AG04450 (cell line): Measurements from ENCODE around the gene ZNF668. TPM values are rescaled to one million over a fixed set of nuclear protein-coding genes. Genes with fewer than 3 reads are reported as not detected.
"Not testable (repeated sequence)": the region's sequence is repeated elsewhere in the genome, so short reads cannot be mapped to it uniquely, and the experiment has no call there.

Experiments used
- CTCF ChIA-PET: fragments of 300-600, 350-600 bp; formaldehyde crosslinking; extraction: SDS; loops from one replicate; lab custom pipeline; 2022; ENCODE audit warnings: antibody characterized with exemption, inconsistent platforms; lab: Charles Lee
- POLR2A ChIA-PET: fragments of 350-600 bp; formaldehyde crosslinking; extraction: SDS; loops from one replicate; lab custom pipeline; 2021; ENCODE audit warnings: antibody characterized with exemption, inconsistent platforms; lab: Yijun Ruan, JAX
- DNase-seq: peaks from one replicate; pipeline ENCODE4 v3.0.0-alpha.2; 2011; ENCODE audit warnings: low read depth, low spot score
- H3K27ac ChIP-seq: one replicate; pipeline ENCODE4 v1.5.1; 2012; ENCODE audit warnings: low read depth, low read length, control low read depth
- H3K27me3 ChIP-seq: one replicate; pipeline ENCODE4 v1.6.0; 2012; ENCODE audit warnings: low read length; ENCODE audit not compliant: control insufficient read depth, insufficient read depth
- H3K4me3 ChIP-seq: 2 replicates; pipeline ENCODE4 v1.5.1; 2011; ENCODE audit warnings: mild to moderate bottlenecking, low read depth, low read length, control low read depth
- H3K9me3 ChIP-seq: 2 replicates; pipeline ENCODE4 v1.5.1; 2012; ENCODE audit warnings: low read length; ENCODE audit not compliant: control insufficient read depth, insufficient read depth
- CTCF ChIP-seq: IDR thresholded peaks from 2 replicates; pipeline ENCODE4 v1.5.1; 2011; ENCODE audit warnings: low read depth, low read length, control low read depth, inconsistent platforms
- polyA plus RNA-seq: library from polyadenylated mRNA; depleted of rRNA; stranded (reverse); fragments of >200 nt; gene quantifications from 2 replicates; pipeline ENCODE4 v1.2.3, GENCODE V29; 2011; rRNA removed

The ZNF668 gene
- polyA plus RNA-seq, 1 experiment = 5.9 TPM

- no peak overlapping the region for H3K27ac ChIP-seq
- no peak overlapping the region for H3K4me3 ChIP-seq
- H3K9me3 ChIP-seq = no peaks in the 10 kb centered on the region
- DNase-seq = no peak
- ChIA-PET POLR2A (interaction anchor here (0.6 kb wide), 1 partner anchor 160 kb away, joined by 4 read pairs; no protein-coding TSS in a partner anchor), CTCF (no interaction called here)
- H3K27me3 ChIP-seq = no peaks in the 10 kb centered on the region
- no peak for TF ChIP-seq CTCF
These were observed 53.5 kb downstream of the ZNF668 start for GRCh38 chr16:31020536-31020935.

DNA sequence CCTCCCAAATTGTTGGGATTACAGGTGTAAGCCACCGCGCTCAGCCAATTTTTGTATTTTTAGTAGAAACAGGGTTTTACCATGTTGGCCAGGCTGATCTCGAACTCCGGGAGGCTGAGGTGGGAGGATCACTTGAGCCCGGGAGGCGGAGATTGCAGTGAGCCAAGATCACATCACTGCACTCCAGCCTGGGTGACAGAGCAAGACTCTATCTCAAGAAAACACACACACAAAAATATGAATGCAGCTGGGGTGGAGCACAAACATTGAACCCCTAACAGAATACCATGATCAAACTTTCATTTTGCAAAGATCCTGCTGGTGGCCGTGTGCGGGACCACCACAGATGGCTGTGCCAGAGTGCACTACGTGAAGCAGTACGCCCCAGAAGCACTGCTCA is 56.3 kb downstream of the ZNF668 start:
- DNase-seq, CTCF ChIA-PET, POLR2A ChIA-PET: not testable (repeated sequence)

DNA sequence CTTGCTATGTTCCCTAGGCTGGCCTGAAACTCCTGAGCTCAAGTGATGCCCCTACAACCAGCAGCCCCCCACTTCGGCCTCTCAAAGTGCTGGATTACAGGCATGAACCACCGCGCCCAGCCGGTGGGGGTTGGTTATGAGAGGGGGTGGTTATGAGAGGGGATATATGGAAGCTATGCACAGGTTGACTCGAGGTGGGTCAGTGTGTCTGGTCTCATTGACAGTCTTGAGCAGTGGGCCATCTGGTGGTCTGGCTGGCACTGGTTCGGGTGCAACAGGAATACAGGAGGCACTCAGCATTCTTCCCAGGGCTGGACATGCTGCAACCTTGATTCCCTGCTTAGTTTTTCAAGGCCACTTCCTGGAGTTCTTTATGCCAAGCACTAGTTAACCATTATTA is 58.0 kb downstream of the ZNF668 start:
- DNase-seq = no peak
- no peak overlapping the region for H3K4me3 ChIP-seq
- no peak for TF ChIP-seq CTCF
- peaks cover 5% of the 10 kb centered on the region for H3K27me3 ChIP-seq
- ChIA-PET POLR2A (no interaction called here), CTCF (interaction anchor here (0.6 kb wide), 1 partner anchor 430 kb away, joined by 8 read pairs; no protein-coding TSS in a partner anchor)
- no peak overlapping the region for H3K27ac ChIP-seq
- H3K9me3 ChIP-seq = no peaks in the 10 kb centered on the region

More for the DNA sequence above, 56.3 kb downstream of the ZNF668 start:
- H3K9me3 ChIP-seq, H3K27ac ChIP-seq, H3K27me3 ChIP-seq, H3K4me3 ChIP-seq: not testable (repeated sequence)

- H3K27ac ChIP-seq, CTCF ChIA-PET, H3K4me3 ChIP-seq, H3K9me3 ChIP-seq, H3K27me3 ChIP-seq, DNase-seq, POLR2A ChIA-PET: not testable (repeated sequence)
These were observed 60.7 kb downstream of the ZNF668 start for GRCh38 chr16:31013292-31013691.

DNA sequence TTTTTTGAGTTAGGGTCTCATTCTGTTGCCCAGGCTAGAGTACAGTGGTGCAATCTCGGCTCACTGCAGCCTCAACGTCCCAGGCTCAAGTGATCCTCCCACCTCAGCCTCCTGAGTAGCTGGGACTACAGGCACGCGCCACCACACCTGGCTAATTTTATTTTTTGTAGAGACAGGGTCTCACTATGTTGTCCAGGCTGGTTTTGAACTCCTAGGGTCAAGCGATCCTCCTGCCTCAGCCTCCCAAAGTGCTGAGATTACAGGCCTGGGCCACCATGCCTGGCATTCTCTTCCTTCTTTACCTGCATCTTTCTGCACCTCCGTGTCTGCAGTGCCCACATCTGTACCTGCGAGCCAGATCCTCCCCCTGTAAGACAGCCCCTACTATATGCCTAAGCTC is 62.2 kb downstream of the ZNF668 start:
- H3K27ac ChIP-seq, H3K27me3 ChIP-seq, CTCF ChIA-PET, H3K9me3 ChIP-seq, DNase-seq, H3K4me3 ChIP-seq, POLR2A ChIA-PET: not testable (repeated sequence)

Other genes with a start within 250 kb of the ZNF668 start
- 27.7 and 27.8 TPM in 2 replicates for gene BCL7C, start 180.2 kb downstream of the ZNF668 start, polyA plus RNA-seq
- gene CTF1, start 177.6 kb downstream of the ZNF668 start, polyA plus RNA-seq = 10.1 and 12.5 TPM in 2 replicates
- 7.1 and 10.6 TPM in 2 replicates for gene FBXL19, start 150.7 kb downstream of the ZNF668 start, polyA plus RNA-seq
- 23.7 and 29.5 TPM in 2 replicates for gene ORAI3, start 125.2 kb downstream of the ZNF668 start, polyA plus RNA-seq
- gene SETD1A, start 116.5 kb downstream of the ZNF668 start, polyA plus RNA-seq = 1.1 and 1.4 TPM in 2 replicates
- 6.1 and 9.5 TPM in 2 replicates for gene HSD3B7, start 89.0 kb downstream of the ZNF668 start, polyA plus RNA-seq
- gene STX1B, start 63.6 kb downstream of the ZNF668 start, polyA plus RNA-seq = 4.2 and 4.8 TPM in 2 replicates
- 43.7 and 45.9 TPM in 2 replicates for gene STX4, start 40.7 kb downstream of the ZNF668 start, polyA plus RNA-seq
- gene ZNF646, start 182 bp upstream of the ZNF668 start, polyA plus RNA-seq = 2.4 and 4.5 TPM in 2 replicates
- 0.67 and 0.79 TPM in 2 replicates for gene PRSS53, start 14.7 kb upstream of the ZNF668 start, polyA plus RNA-seq
- 210 and 272 TPM in 2 replicates for gene VKORC1, start 20.6 kb upstream of the ZNF668 start, polyA plus RNA-seq
- gene BCKDK, start 34.1 kb upstream of the ZNF668 start, polyA plus RNA-seq = 31.6 and 42.3 TPM in 2 replicates
- gene KAT8, start 43.4 kb upstream of the ZNF668 start, polyA plus RNA-seq = 23.0 and 24.7 TPM in 2 replicates
- not detected in 2 replicates for gene PRSS8, start 61.5 kb upstream of the ZNF668 start, polyA plus RNA-seq
- 0.24 and 0.42 TPM in 2 replicates for gene PRSS36, start 75.8 kb upstream of the ZNF668 start, polyA plus RNA-seq
- 156 and 166 TPM in 2 replicates for gene FUS, start 105.9 kb upstream of the ZNF668 start, polyA plus RNA-seq
- gene PYCARD, start 128.5 kb upstream of the ZNF668 start, polyA plus RNA-seq = 21.8 and 31.0 TPM in 2 replicates
- not detected in 2 replicates for gene TRIM72, start 139.9 kb upstream of the ZNF668 start, polyA plus RNA-seq
- gene PYDC1, start 142.9 kb upstream of the ZNF668 start, polyA plus RNA-seq = not detected in 2 replicates
- gene ITGAM, start 185.7 kb upstream of the ZNF668 start, polyA plus RNA-seq = not detected in 2 replicates